HT1080 (cell line): Measurements from ENCODE around the gene ADCY5. TPM values are rescaled to one million over a fixed set of nuclear protein-coding genes. Genes with fewer than 3 reads are reported as not detected.
A peak's percentile ranks its signal among the peaks of the same experiment; 100 is the strongest.
"Not testable (repeated sequence)": the region's sequence is repeated elsewhere in the genome, so short reads cannot be mapped to it uniquely, and the experiment has no call there.

Experiments
- DNase-seq: peaks from one replicate; pipeline ENCODE4 v3.0.0-alpha.2; 2015; ENCODE audit warnings: low read depth
- total RNA-seq: library from RNA; depleted of rRNA; stranded (reverse); fragments of >200 nt; shearing (Covaris generic); gene quantifications from 2 replicates; pipeline ENCODE4 v1.2.3, GENCODE V29; 2014; rRNA removed

The ADCY5 gene
- total RNA-seq, 1 experiment from 2014 or later, result 1.7 TPM

- DNase-seq, result peak; percentile 71
Observed at GRCh38 chr3:123272547-123272946, 176.3 kb downstream of the ADCY5 start.

GRCh38 chr3:123271466-123272159 is 177.3 kb downstream of the ADCY5 start:
- no peak for DNase-seq

DNA sequence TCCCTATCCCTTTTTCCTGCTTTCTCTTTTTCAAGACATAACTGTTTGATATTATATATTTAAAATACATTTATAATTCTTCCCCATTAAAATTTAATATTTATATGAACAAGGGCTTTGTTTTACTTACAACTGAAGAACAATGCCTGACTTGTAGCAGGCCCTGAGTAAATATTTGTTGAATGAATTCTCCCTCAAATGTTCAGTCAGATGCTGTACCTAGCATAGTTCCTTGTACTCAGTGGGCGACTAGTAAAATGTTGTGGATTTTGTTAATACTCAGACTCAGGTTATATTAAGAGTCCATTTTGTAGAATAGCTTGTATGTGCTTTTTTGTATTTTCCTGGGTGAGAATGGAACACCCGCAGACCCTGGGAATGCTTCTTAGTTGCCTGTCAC is 178.1 kb downstream of the ADCY5 start:
- DNase-seq, result no peak

GRCh38 chr3:123267821-123268220 is 181.1 kb downstream of the ADCY5 start:
- DNase-seq, result no peak

- DNase-seq, result no peak
Observed at GRCh38 chr3:123263941-123264340, 184.9 kb downstream of the ADCY5 start.

GRCh38 chr3:123262868-123263267 is 186.0 kb downstream of the ADCY5 start:
- DNase-seq, result no peak

- no peak for DNase-seq
Observed at GRCh38 chr3:123262226-123262625, 186.7 kb downstream of the ADCY5 start.

DNA sequence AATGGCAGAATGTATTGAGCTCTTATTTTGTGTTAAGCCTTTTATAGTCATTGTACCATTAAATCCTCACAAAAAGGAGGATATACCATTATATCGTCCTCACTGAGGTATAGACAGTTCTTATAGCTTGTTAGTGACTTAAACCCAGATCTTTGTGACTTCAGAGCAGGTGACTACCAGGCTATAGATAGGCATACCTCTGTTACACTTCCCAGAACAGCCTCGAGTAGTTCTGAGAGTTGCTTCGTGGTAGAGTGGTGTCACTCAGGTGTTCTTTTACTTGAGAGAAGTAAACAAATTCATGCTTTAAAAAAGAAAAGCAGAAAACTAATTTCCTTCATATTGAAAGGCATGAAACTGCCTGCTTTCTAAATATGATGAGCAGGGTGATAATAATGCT is 187.2 kb downstream of the ADCY5 start:
- no peak for DNase-seq

- peak; percentile 73 for DNase-seq
Observed at GRCh38 chr3:123258811-123259420, 190.0 kb downstream of the ADCY5 start.

DNA sequence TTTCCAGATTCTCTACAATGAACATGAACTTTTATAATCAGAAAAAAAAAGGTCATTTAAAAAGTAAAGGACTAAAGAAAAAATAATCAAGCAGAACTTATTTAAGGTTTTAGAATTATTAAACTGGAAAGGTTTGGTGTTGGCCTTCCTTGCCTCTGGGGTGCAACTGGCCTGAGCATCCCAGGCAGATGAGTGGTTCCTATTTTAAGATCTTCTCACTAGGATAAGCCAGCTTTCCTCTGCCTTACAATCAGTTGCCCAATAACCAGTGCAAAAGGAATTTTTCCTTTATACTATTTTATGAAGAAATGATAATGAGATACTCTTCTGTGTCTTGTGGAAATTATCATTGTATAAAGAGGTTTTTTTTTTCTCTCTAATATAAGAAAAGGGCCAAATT is 190.5 kb downstream of the ADCY5 start:
- DNase-seq, result no peak

DNA sequence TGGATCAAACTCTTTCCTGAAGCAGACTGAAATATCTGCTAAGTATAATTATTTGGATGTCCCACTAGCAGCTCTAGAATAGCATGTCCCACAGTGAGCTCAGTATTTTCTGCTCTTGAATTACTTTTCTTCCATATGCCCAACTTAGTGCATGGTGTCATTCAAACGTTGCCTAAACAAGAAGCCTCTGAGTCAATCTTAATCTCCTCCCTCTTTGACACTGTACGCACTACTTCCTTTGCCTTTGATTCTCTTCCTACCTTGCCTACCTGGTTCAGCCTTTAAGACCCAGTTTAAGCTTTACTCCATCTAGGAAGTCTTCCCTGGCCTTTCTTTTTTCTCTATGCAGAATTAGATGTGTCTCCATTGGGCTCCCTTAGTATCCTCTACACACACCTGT is 192.6 kb downstream of the ADCY5 start:
- DNase-seq, result peak; percentile 15

DNA sequence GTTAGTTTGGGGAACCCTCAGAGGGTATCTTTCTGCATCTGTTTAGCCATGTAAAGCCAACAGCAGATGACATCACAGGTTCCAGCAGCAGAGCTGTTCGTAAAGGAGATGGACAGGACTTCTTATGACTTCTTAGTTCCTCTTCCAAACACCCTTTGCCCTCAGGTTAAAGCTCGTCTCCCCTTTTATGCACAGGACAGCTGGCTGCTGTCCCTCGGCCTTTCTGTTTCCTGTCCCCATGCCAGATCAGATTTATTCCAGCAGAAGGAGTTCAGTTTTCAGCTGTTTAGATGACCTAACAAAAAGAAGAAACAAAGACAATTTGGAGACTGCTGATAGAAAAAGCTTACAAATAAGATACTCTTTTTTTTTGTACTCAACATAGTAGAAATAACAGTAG is 202.0 kb downstream of the ADCY5 start:
- no peak for DNase-seq

DNA sequence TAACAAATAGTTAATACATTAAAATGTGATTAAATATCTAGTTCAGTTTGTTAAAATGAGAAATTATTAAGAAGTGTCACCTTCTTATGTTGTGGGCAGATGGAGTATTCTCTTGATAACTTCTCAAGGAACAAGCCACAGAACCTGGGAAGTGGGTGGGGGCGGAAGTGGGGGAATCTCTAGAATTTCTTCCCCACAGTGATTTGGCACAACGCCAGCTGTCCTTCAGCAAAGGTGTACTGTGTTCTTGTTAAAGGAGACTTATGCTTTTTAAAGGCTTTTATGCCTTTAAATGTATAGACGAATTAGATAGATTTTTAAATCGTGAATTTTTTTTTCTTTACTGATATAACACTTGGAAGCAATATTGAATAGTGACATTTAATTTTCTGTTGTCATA is 204.8 kb downstream of the ADCY5 start:
- DNase-seq, result no peak

DNA sequence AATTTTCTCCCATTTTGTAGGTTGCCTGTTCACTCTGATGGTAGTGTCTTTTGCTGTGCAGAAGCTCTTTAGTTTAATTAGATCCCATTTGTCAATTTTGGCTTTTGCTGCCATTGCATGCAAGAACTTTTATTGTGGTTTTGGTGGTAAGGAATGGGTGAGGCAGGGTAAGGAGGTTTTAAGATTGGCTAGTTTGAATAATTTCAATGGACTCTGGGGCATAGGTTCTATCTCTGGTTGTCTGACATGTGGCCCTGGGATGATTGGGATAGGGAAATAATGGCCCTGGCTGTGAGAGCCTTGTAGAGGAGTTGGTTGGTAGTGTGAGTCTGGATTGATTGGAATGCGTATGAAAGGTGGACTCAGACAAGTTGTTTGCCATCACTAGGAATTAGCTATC is 209.1 kb downstream of the ADCY5 start:
- DNase-seq, result no peak

DNA sequence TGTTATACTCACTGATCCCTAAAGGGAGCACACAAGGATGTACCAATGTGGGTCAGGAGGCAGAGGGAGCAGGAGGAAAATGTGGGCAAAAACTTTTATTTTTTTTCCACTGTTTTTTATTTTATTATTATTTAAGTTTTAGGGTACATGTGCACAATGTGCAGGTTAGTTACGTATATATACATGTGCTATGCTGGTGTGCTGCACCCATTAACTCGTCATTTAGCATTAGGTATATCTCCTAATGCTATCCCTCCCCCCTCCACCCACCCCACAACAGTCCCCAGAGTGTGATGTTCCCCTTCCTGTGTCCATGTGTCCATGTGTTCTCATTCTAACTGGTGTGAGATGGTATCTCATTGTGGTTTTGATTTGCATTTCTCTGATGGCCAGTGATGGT is 209.7 kb downstream of the ADCY5 start:
- not testable (repeated sequence) for DNase-seq

DNA sequence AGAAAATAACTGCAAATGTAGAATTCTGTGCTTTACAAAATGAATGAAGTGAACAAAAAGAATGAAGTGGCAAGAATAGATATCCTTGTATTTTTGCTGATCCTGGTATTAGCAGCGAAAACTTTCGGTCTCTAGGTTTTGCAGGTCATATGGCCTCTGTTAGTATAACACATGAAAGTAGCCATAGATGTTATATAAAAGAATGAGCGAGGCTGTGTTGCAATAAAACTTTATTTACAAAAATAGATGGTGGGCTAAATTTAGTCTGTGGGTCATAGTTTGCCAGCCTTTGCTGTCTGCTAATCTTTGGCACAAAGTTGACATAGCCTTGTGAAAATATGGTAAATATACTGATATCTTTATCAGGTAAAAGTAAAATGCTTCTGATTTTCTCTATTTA is 212.0 kb downstream of the ADCY5 start:
- no peak for DNase-seq

Other genes starting within 250 kb of the ADCY5 start
- gene SEC22A, start 247.1 kb downstream of the ADCY5 start, total RNA-seq, result 26.9 and 40.3 TPM in 2 replicates
- 33.5 and 48.7 TPM in 2 replicates for gene HACD2, start 136.0 kb upstream of the ADCY5 start, total RNA-seq